ENCODE data around the gene E2F3.

DNA sequence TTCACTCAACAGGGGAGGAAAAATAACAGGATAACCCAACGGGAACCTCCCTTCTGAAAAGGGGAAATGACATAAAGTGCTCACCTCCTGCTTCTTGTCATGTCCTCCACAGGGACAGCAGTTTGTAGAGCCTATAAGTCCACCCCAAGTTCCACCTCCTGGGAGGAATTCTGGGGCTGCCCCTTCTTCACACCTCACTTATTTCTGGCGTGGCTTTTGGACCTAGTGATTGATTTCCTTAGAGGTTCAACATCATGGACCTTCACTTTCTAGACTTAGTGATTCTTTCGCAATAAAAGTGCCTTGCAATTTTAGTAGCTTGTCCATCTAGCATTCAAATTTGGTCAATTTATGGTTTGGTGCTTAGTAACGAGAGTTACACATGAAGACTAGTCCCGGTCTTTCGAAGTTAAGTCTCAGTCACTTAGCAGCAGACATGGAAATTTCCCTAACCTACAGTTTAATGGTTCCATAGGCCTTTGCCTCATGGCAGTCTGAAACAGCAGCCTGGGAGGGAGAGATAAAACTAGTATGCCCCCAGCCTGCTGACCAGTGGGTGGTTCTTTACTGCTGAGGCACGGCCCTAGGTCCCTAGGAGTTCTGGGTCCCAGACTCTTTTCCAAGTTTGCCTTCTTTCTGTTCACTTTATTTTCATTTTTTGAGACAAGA, 73.3 kb downstream of the E2F3 start:
- TF ChIP-seq TCF4 (CRISPR knock-in tag; IDR thresholded peaks at IDR 0.05; ENCODE audit: borderline replicate concordance), result no peak
- TF ChIP-seq, protein P1, sequence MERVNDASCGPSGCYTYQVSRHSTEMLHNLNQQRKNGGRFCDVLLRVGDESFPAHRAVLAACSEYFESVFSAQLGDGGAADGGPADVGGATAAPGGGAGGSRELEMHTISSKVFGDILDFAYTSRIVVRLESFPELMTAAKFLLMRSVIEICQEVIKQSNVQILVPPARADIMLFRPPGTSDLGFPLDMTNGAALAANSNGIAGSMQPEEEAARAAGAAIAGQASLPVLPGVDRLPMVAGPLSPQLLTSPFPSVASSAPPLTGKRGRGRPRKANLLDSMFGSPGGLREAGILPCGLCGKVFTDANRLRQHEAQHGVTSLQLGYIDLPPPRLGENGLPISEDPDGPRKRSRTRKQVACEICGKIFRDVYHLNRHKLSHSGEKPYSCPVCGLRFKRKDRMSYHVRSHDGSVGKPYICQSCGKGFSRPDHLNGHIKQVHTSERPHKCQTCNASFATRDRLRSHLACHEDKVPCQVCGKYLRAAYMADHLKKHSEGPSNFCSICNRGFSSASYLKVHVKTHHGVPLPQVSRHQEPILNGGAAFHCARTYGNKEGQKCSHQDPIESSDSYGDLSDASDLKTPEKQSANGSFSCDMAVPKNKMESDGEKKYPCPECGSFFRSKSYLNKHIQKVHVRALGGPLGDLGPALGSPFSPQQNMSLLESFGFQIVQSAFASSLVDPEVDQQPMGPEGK (CRISPR knock-in tag; IDR thresholded peaks at IDR 0.05; ENCODE audit: borderline replicate concordance), result no peak
- no peak for TF ChIP-seq BACH2 (CRISPR knock-in tag; IDR thresholded peaks at IDR 0.05; ENCODE audit: borderline replicate concordance)
- TF ChIP-seq, protein P2, sequence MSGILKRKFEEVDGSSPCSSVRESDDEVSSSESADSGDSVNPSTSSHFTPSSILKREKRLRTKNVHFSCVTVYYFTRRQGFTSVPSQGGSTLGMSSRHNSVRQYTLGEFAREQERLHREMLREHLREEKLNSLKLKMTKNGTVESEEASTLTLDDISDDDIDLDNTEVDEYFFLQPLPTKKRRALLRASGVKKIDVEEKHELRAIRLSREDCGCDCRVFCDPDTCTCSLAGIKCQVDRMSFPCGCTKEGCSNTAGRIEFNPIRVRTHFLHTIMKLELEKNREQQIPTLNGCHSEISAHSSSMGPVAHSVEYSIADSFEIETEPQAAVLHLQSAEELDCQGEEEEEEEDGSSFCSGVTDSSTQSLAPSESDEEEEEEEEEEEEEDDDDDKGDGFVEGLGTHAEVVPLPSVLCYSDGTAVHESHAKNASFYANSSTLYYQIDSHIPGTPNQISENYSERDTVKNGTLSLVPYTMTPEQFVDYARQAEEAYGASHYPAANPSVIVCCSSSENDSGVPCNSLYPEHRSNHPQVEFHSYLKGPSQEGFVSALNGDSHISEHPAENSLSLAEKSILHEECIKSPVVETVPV (CRISPR knock-in tag; IDR thresholded peaks at IDR 0.05), result no peak
- TF ChIP-seq GLIS3 (CRISPR knock-in tag; IDR thresholded peaks at IDR 0.05), result no peak
- TF ChIP-seq, protein P3, sequence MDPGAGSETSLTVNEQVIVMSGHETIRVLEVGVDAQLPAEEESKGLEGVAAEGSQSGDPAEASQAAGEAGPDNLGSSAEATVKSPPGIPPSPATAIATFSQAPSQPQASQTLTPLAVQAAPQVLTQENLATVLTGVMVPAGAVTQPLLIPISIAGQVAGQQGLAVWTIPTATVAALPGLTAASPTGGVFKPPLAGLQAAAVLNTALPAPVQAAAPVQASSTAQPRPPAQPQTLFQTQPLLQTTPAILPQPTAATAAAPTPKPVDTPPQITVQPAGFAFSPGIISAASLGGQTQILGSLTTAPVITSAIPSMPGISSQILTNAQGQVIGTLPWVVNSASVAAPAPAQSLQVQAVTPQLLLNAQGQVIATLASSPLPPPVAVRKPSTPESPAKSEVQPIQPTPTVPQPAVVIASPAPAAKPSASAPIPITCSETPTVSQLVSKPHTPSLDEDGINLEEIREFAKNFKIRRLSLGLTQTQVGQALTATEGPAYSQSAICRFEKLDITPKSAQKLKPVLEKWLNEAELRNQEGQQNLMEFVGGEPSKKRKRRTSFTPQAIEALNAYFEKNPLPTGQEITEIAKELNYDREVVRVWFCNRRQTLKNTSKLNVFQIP (CRISPR knock-in tag; IDR thresholded peaks at IDR 0.05; ENCODE audit: borderline replicate concordance, low read depth), result no peak
- TF ChIP-seq RARB (CRISPR knock-in tag; IDR thresholded peaks at IDR 0.05), result no peak
- no peak for TF ChIP-seq ZFP30 (CRISPR knock-in tag; IDR thresholded peaks at IDR 0.05)
- TF ChIP-seq ARNTL (CRISPR knock-in tag; IDR thresholded peaks at IDR 0.05; ENCODE audit: borderline replicate concordance, low read depth), result no peak
- TF ChIP-seq OSR1 (CRISPR knock-in tag; IDR thresholded peaks at IDR 0.05), result no peak
- TF ChIP-seq TOX (CRISPR knock-in tag; IDR thresholded peaks at IDR 0.05; ENCODE audit: borderline replicate concordance), result no peak
